Astrocyte of the cerebellum (primary cell): ENCODE data around the gene TMEM215.

Experiments
- DNase-seq: peaks from one replicate; pipeline ENCODE4 v3.0.0-alpha.2; 2011; ENCODE audit warnings: low read depth
- H3K4me3 ChIP-seq: 2 replicates; pipeline ENCODE4 v1.5.1; 2011; ENCODE audit warnings: mild to moderate bottlenecking, low read depth, low read length, moderate library complexity
- CTCF ChIP-seq: IDR thresholded peaks from 2 replicates; pipeline ENCODE4 v1.5.1; 2012; ENCODE audit warnings: low read length, low read depth, moderate library complexity, mild to moderate bottlenecking; ENCODE audit errors: missing control alignments
- in situ Hi-C: cut with HindIII; loops from 2 replicates; pipeline ENCODE4 v1.10.0; 2017; ENCODE audit warnings: low sequenced_read_pairs

The TMEM215 gene

GRCh38 chr9:32828861-32829260 is 45.5 kb downstream of the TMEM215 start:
- no peak overlapping the region for H3K4me3 ChIP-seq
- TF ChIP-seq CTCF = no peak
- no peak for DNase-seq
- in situ Hi-C loops = no loop called here

- in situ Hi-C loops = no loop called here
- no peak for TF ChIP-seq CTCF
- DNase-seq = no peak
- no peak overlapping the region for H3K4me3 ChIP-seq
Observed at GRCh38 chr9:32832346-32832745, 49.0 kb downstream of the TMEM215 start.
